Neural crest cell (in vitro differentiated cells): ENCODE results near the gene MASP1. TPM values are rescaled to one million over a fixed set of nuclear protein-coding genes. Genes with fewer than 3 reads are reported as not detected.

ENCODE experiments used
- DNase-seq: peaks from one replicate; pipeline ENCODE4 v3.0.0; 2021; ENCODE audit warnings: low read depth, mixed read lengths, low spot score
- H3K27ac Mint-ChIP-seq: one replicate; pipeline ENCODE4 v1.8.0; 2021; ENCODE audit warnings: mild to moderate bottlenecking, mixed read lengths; ENCODE audit not compliant: unreplicated experiment
- H3K27me3 Mint-ChIP-seq: 2 replicates; pipeline ENCODE4 v1.8.0; 2021; ENCODE audit warnings: low read depth, mild to moderate bottlenecking, mixed read lengths
- H3K36me3 Mint-ChIP-seq: 2 replicates; pipeline ENCODE4 v1.8.0; 2021; ENCODE audit warnings: low read depth, mild to moderate bottlenecking, mixed read lengths
- H3K4me1 Mint-ChIP-seq: 2 replicates; pipeline ENCODE4 v1.8.0; 2021; ENCODE audit warnings: mixed read lengths
- H3K4me3 Mint-ChIP-seq: one replicate; pipeline ENCODE4 v1.8.0; 2021; ENCODE audit warnings: mild to moderate bottlenecking, mixed read lengths
- H3K9me3 Mint-ChIP-seq: 2 replicates; pipeline ENCODE4 v1.8.0; 2021; ENCODE audit warnings: mixed read lengths
- CTCF ChIP-seq: fragments of 200-600 bp; sonication (generic); conservative IDR thresholded peaks from 2 replicates; pipeline ENCODE4 v1.5.0; 2021; ENCODE audit warnings: antibody characterized with exemption, mild to moderate bottlenecking
- total RNA-seq: library from RNA; stranded (reverse); gene quantifications from 2 replicates; pipeline ENCODE4 v1.2.1, GENCODE V29; 2021

MASP1 gene
- total RNA-seq, 1 donor from 2014 or later = 0.58 TPM

- Mint-ChIP-seq H3K27me3 (peaks cover 26% of the 10 kb centered on the region), H3K36me3 (no peaks in the 10 kb centered on the region)
Observed at GRCh38 chr3:187290503-187290902, 1.0 kb downstream of the MASP1 start.

GRCh38 chr3:187288855-187289605 lies 2.5 kb downstream of the MASP1 start:
- peaks cover 26% of the 10 kb centered on the region for H3K27me3 Mint-ChIP-seq
- no peaks in the 10 kb centered on the region for H3K36me3 Mint-ChIP-seq
- DNase-seq = no peak
- no peak for TF ChIP-seq CTCF
- H3K4me3 Mint-ChIP-seq = no peak overlapping the region
- no peaks in the 10 kb centered on the region for H3K9me3 Mint-ChIP-seq
- peaks cover 19% of the 10 kb centered on the region for H3K4me1 Mint-ChIP-seq
- H3K27ac Mint-ChIP-seq = no peak overlapping the region

More at GRCh38 chr3:187290503-187290902, 1.0 kb downstream of the MASP1 start:
- Mint-ChIP-seq H3K9me3 (no peaks in the 10 kb centered on the region), H3K4me3 (no peak overlapping the region), H3K27ac (no peak overlapping the region), H3K4me1 (peaks cover 19% of the 10 kb centered on the region)
- no peak for TF ChIP-seq CTCF
- no peak for DNase-seq

- no peak overlapping the region for H3K4me3 Mint-ChIP-seq
- DNase-seq = no peak
Observed at GRCh38 chr3:187288131-187288854, 3.2 kb downstream of the MASP1 start.

GRCh38 chr3:187287256-187287655 lies 4.3 kb downstream of the MASP1 start:
- Mint-ChIP-seq H3K27ac (peak overlapping the region; percentile 57), H3K9me3 (no peaks in the 10 kb centered on the region), H3K4me1 (peaks cover 19% of the 10 kb centered on the region)

More at GRCh38 chr3:187288131-187288854, 3.2 kb downstream of the MASP1 start:
- H3K36me3 Mint-ChIP-seq = no peaks in the 10 kb centered on the region
- TF ChIP-seq CTCF = no peak
- peaks cover 19% of the 10 kb centered on the region for H3K4me1 Mint-ChIP-seq
- no peak overlapping the region for H3K27ac Mint-ChIP-seq
- H3K9me3 Mint-ChIP-seq = no peaks in the 10 kb centered on the region
- H3K27me3 Mint-ChIP-seq = peaks cover 26% of the 10 kb centered on the region

More at GRCh38 chr3:187287256-187287655, 4.3 kb downstream of the MASP1 start:
- DNase-seq = no peak
- H3K4me3 Mint-ChIP-seq = no peak overlapping the region
- H3K36me3 Mint-ChIP-seq = no peaks in the 10 kb centered on the region
- peaks cover 23% of the 10 kb centered on the region for H3K27me3 Mint-ChIP-seq
- TF ChIP-seq CTCF = no peak
